T-helper 1 cell treated with Interleukin-12 subunit alpha and Interleukin-12 subunit beta and Interleukin-4 antibody, amounts not matched to agents 30 ng/mL and 1 ng/mL, for 36 hours (primary cell): Measurements from ENCODE around the gene CYP1B1. TPM values are rescaled to one million over a fixed set of nuclear protein-coding genes. Genes with fewer than 3 reads are reported as not detected.
"Not testable (repeated sequence)": the region's sequence is repeated elsewhere in the genome, so short reads cannot be mapped to it uniquely, and the experiment has no call there.

Experiments used
- intact Hi-C: fragments of 100-400 bp; cut with micrococcal nuclease; formaldehyde crosslinking; loops from one replicate; pipeline ENCODE4 v1.15.1; 2024
- total RNA-seq: library from RNA; stranded (reverse); gene quantifications from 2 replicates; pipeline ENCODE4 v1.2.3, GENCODE V29; 2022

CYP1B1 gene
- total RNA-seq, 1 donor from 2014 or later: 13.2 TPM

DNA sequence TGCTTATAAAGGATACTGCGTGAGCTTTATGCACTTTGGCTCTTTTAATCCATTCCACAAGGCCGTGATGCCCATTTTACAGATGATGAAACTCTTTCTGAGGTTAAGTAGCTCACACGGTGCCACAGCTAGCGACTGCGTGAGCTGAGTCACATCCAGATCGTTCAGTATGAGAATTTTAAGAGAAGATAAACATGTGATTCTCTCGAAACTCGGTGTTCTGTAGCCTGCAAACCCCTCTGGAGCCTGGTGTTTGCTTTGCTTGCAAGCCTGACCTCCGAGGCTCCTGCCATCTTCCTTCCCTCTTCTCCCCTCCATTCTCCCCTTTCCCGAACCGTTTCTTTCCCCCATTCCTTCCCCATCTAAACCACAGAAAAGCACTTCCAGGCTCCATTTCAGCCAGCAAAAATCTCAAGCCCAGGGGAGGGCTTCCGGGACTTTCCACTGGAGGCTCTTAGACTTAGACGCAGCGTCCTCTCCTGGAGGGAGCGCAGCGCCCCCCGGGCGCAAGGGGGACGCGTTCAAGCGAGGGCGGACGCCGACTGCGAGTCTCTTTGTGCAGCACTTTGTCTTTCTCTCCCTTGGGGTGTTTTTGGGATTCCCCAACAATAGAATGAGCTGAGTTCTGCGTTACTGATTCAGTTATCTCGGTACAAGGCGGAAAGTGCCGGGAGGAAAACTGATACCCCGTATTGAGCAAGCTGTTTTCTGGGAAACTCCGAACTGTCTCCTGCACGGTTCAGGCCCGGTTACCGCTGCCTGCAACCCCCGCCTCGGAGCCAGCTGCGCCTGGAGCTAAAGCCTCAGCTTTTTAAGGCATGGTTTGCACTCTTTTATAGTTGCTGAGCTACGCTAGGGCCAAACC is 38.0 kb downstream of the CYP1B1 start:
- intact Hi-C loops: loop anchor here (2.0 kb wide), 1 partner anchor 39 kb away; the partner anchor contains the start of gene CYP1B1

DNA sequence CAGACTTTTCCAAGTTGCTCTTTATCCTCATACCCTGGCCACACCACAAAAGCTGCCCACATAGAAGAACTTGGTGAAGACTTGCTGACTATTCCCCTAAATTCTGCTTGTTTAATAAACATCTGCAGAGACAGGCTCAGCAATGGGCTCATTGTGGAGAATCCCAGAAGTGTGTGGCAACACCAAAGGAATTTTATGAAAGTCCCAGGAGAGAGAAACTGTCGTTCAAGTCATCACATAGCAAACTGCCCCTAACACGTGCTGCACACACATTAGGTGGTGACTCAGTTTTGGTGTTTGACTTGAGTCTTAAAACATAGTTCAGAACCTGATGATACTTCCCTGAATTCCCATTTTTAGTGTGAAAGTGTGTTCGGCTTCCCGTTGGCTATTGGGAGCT is 38.6 kb downstream of the CYP1B1 start:
- intact Hi-C loops: loop anchor here (2.0 kb wide), 1 partner anchor 39 kb away; the partner anchor contains the start of gene CYP1B1

DNA sequence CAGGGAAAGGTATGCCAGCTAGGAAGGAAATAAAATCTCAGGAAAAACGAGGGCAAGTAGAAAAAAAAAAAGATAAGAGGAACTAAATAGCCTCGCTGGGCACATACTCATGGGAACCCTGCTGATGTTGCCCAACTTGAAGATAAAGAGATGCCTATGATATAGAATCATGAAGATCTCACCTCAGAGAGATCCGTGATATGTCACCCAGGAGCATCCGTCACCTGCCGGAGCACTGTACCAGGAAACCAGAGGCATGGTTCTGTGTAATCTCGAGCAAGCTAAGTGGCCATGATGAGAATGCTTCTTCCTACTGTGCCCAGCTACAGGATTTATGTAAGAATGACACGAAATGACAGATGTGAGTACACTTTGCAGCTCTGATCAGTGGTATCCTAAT is 40.0 kb downstream of the CYP1B1 start:
- intact Hi-C loops: loop anchor here (2.0 kb wide), 1 partner anchor 41 kb away; the partner anchor contains the start of gene CYP1B1

DNA sequence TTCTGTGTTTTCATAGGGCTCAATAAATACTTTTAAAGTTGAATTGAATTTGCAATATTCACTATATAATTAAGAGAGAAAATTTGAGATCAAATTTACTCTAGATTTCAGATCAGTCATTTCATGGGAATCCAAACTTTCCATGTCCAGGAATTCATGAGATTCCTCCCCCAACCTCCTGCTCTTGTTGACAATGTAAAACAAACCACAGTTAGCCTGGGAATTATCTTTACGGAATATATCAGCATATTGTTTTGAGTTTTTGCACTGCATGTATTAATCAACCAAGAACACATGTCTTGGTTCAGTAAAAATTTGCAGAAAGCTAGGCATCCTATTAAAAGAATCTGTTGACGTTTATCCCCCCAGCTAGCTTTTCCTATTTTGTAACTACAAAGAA is 42.3 kb downstream of the CYP1B1 start:
- intact Hi-C loops: no loop called here

DNA sequence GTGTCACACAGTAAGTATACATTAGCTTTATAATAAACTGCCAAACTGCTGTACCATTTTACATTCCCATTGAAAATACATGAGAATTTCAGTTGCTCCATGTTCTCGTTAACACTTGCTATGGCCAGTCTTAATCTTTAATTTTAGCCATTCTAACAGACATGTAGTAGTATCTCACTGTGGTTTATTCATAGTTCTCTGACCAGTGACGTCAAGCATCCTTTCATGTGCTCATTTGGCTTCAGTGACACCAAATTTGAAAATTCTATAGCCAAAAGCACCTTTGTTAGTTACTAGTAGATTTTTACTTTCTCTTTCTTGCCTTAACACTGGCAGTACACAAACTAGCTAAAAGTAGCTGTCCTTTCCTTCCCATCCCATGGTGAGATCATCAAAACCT is 43.0 kb downstream of the CYP1B1 start:
- intact Hi-C loops: no loop called here

DNA sequence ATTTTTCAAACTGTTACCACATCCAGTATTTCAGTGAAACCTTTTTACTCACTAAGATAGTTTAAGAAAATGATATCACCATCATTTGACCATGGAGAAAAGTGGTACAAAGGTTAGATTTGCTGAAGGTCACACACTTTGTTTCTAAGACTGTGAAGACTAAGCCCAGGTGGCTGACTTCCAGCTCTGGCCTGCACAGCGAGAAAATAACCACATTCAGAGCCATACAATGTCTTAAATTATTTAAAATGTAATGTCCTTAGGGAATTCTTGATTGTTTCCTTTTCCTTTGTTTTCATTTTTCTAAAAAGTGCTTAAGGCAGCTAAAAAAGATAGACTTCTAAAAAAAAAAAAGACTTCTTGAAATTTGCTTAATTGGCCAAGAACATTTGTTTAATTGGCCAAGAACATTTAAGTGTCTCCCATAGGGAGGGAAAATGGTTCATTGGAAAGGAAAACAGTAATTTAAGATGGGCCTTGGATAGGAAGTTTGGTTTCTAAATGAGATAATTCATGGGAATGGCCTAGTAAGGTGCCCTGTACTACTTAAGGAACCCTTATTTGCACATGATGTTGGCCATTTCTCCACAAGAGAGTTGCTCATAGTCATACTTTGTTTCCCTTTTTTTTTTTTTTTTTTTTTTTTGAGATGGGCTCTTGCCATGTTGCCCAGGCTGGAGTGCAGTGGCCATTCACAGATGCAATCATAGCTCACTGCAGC is 45.2 kb downstream of the CYP1B1 start:
- intact Hi-C loops: no loop called here

DNA sequence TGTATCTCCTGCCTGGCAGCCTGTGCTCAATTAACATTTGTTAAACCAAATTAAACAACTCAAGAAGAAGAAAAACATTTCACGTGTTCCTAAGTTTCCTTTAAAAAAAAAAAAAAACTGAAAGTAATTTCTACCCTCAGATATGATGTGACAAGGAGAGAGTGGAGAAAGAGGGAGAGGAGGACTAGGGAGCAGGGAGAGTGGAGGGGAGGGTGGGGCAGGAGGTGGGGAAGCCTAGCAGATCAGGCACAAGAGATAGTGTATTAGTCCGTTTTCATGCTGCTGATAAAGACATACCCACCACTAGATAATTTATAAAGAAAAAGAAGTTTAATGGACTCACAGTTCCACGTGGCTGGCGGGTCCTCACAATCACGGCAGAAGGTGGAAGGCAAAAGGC is 46.4 kb downstream of the CYP1B1 start:
- intact Hi-C loops: no loop called here

DNA sequence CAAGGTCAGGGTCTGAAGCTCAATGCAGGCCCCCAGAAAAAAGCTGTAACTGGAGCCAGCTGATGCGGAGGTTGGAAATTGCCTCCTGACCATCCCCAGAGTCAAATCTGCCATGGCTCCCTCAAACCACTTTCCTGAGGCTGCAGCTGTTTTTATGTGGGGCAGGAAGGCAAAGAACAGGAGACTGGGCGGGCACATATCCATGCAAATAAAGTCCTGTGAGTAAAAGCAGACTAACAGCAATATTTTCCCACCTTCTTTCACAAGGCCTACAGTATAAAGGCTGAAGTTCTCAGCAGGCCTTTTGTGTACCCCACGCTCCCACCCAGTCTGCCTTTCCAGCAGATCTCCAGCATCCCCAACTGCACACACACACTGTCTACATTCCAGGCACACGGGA is 47.1 kb downstream of the CYP1B1 start:
- intact Hi-C loops: no loop called here

DNA sequence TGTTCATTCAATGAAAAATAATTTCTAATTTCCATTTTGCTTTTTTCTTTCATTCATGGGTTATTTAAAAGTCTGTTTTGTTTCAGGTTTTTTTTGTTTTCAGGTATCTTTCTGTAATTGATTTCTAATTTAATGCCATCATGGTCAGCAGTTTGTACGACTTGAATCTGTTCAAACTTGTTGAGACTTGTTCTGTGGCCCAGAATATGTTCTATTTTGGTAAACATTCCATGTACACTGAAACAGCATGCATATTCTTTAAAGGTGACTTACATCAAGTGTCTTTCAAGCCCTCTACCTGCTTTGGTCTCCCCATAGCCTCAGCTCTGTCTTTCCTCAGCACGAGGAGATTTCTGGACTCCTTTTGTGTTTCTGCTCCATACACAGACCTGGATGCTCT is 49.1 kb downstream of the CYP1B1 start:
- intact Hi-C loops: no loop called here

DNA sequence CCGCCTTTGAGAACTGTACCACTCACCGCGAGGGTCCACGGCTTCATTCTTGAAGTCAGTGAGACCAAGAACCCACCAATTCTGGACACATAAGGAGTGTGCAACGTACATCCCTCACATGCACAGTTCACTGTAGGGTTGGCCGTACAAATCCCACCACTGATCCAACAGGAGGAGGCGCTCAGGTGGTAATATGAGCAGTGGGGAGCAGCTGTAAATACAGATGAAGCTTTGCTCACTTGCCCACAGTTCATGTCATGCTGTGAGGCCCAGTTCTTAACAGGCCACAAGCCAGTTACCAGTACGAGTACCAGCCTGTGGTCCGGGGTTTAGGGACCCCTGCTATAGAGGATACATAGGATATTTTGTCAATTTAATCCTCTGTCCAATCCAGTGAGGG is 54.4 kb downstream of the CYP1B1 start:
- intact Hi-C loops: no loop called here

DNA sequence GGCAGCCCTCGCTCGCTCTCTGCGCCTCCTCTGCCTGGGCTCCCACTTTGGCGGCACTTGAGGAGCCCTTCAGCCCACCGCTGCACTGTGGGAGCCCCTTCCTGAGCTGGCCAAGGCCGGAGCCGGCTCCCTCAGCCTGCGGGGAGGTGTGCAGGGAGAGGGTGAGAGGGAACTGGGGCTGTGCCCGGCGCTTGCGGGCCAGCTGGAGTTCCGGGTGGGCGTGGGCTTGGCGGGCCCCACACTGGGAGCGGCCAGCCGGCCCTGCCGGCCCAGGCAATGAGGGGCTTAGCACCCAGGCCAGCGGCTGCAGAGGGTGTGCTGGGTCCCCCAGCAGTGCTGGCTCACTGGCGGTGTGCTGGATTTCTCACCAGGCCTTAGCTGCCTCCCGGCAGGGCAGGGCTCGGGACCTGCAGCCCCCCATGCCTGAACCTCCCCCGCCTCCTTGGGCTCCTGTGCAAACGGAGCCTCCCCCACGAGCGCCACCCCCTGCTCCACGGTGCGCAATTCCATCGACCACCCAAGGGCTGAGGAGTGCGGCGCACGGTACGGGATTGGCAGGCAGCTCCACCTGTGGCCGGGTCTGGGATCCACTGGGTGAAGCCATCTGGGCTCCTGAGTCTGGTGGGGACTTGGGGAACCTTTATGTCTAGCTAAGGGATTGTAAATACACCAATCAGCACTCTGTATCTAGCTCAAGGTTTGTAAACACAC is 55.4 kb downstream of the CYP1B1 start:
- intact Hi-C loops: not testable (repeated sequence)

DNA sequence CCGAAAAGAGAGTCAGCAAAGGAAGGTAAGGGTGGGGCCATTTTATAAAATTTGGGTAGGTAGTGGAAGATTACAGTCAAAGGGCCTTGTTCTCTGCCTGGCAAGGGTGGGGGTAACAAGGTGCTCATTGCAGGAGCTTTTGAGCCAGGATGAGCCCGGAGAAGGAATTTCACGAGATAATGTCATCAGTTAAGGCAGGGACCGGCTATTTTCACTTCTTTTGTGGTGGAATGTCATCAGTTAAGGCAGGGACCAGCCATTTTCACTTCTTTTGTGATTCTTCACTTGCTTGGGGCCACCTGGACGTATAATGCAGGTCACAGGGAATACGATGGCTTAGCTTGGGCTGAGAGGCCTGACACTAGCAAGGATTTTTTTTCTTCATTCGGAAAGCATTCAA is 58.1 kb downstream of the CYP1B1 start:
- intact Hi-C loops: no loop called here

Other genes with a start within 250 kb of the CYP1B1 start
- 0.76 and 0.78 TPM in 2 replicates for gene RMDN2, start 150.9 kb downstream of the CYP1B1 start, total RNA-seq